GM10248 (cell line): ENCODE measurements around the gene TBC1D19.

Experiments used
- CTCF ChIA-PET: fragments of 300-600 bp; sonication (Branson Sonifier 250); formaldehyde crosslinking; extraction: SDS; loops from one replicate; lab custom pipeline; 2021; ENCODE audit warnings: antibody characterized with exemption; lab: Yijun Ruan, JAX
- POLR2A ChIA-PET: fragments of 350-650 bp; sonication (Branson Sonifier 250); formaldehyde crosslinking; extraction: SDS; loops from one replicate; lab custom pipeline; 2020; ENCODE audit warnings: antibody characterized with exemption; lab: Yijun Ruan, JAX
- DNase-seq: peaks from one replicate; pipeline ENCODE4 v3.0.0; 2012; ENCODE audit errors: extremely low spot score
- CTCF ChIP-seq: IDR thresholded peaks from 2 replicates; pipeline ENCODE4 v1.5.1; 2012; ENCODE audit warnings: mild to moderate bottlenecking, low read depth; ENCODE audit errors: extremely low read depth, missing control alignments, control extremely low read depth

Gene TBC1D19

GRCh38 chr4:26746802-26747213, 162.9 kb downstream of the TBC1D19 start:
- DNase-seq, result peak; percentile 48
- TF ChIP-seq CTCF, result no peak
- POLR2A ChIA-PET, result no interaction called here
- CTCF ChIA-PET, result interaction anchor here (0.8 to 1.0 kb wide), 2 partner anchors 21 to 79 kb away, joined by 3 read pairs; no protein-coding TSS in a partner anchor

GRCh38 chr4:26748811-26749210, 164.9 kb downstream of the TBC1D19 start:
- TF ChIP-seq CTCF, result no peak
- no peak for DNase-seq
- CTCF ChIA-PET, result interaction anchor here (1.2 to 3.2 kb wide), 3 partner anchors 9 to 112 kb away, joined by 3 to 12 read pairs (median 3); partner anchors contain the start of gene STIM2
- POLR2A ChIA-PET, result no interaction called here

GRCh38 chr4:26749867-26750266, 166.0 kb downstream of the TBC1D19 start:
- ChIA-PET POLR2A (no interaction called here), CTCF (interaction anchor here (1.0 to 3.2 kb wide), 3 partner anchors 23 to 111 kb away, joined by 3 to 12 read pairs (median 3); partner anchors contain the start of gene STIM2)
- no peak for DNase-seq
- no peak for TF ChIP-seq CTCF

GRCh38 chr4:26751004-26751403, 167.1 kb downstream of the TBC1D19 start:
- ChIA-PET POLR2A (no interaction called here), CTCF (interaction anchor here (1.0 kb wide), 1 partner anchor 21 kb away, joined by 3 read pairs; no protein-coding TSS in a partner anchor)
- no peak for DNase-seq
- no peak for TF ChIP-seq CTCF

GRCh38 chr4:26751838-26752237, 168.0 kb downstream of the TBC1D19 start:
- ChIA-PET CTCF (no interaction called here), POLR2A (interaction anchor here (0.7 kb wide), 1 partner anchor 32 kb away, joined by 8 read pairs; no protein-coding TSS in a partner anchor)
- peak; percentile 15 for DNase-seq
- TF ChIP-seq CTCF, result no peak

GRCh38 chr4:26753187-26753586, 169.3 kb downstream of the TBC1D19 start:
- CTCF ChIA-PET, result no interaction called here
- TF ChIP-seq CTCF, result no peak
- no peak for DNase-seq
- POLR2A ChIA-PET, result no interaction called here
